ENCODE data around the gene CLEC3B. TPM values are rescaled to one million over a fixed set of nuclear protein-coding genes. Genes with fewer than 3 reads are reported as not detected.

CLEC3B gene
- total and polyA plus RNA-seq, 2 of the 8 experiments (the other 6 are each of a cell fraction or from before 2014, with no cell fraction given) = 0.32 TPM; not detected in 1

- no peak overlapping the region for H3K4me3 ChIP-seq (ENCODE audit: extremely low read depth in 1 of 4, insufficient read depth in 2 of 4, low read depth in 3 of 4, low read length in 4 of 4)
- H4K5ac ChIP-seq (ENCODE audit: insufficient read length, low read depth, low read length) = no peak overlapping the region
- WGBS, 2 experiments (ENCODE audit: extremely low coverage in 1 of 2, insufficient coverage in 1 of 2, insufficient read length in 1 of 2, insufficient replicate concordance in 2 of 2, low coverage in 1 of 2, low lambda C conversion rate in 2 of 2, missing lambda C conversion rate in 1 of 2) = 93% methylated on average over 1 of the region's 1 CpG; no CpG with 5 or more reads in 1 of the 2 experiments
- no peak overlapping the region for H3K18ac ChIP-seq (ENCODE audit: extremely low read depth, low read length)
- no peak overlapping the region for H3K27ac ChIP-seq (ENCODE audit: low read depth, low read length)
- no peak overlapping the region for H4K8ac ChIP-seq (ENCODE audit: extremely low read depth, insufficient read depth, low read length)
- H3K79me2 ChIP-seq (ENCODE audit: control insufficient read depth in 1 of 2, insufficient read depth in 2 of 2, low read length in 2 of 2) = no peaks in the 10 kb centered on the region
- H2AFZ ChIP-seq (ENCODE audit: low read length) = no peak overlapping the region
- ChIA-PET POLR2A (ENCODE audit: partially characterized antibody) (interaction anchor here (1.1 kb wide), 1 partner anchor 11 kb away, joined by 3 read pairs; no protein-coding TSS in a partner anchor), CTCF (ENCODE audit: partially characterized antibody) (interaction anchor here (0.5 to 4.1 kb wide), 4 partner anchors 10 to 261 kb away, joined by 4 to 23 read pairs (median 6); no protein-coding TSS in a partner anchor)
- no peaks in the 10 kb centered on the region for H4K20me1 ChIP-seq (replicated peaks in 1 of 2; ENCODE audit: control insufficient read depth in 1 of 2, insufficient read depth in 2 of 2, low read length in 2 of 2)
- FAIRE-seq (no peak), DNase-seq (ENCODE audit: low read depth in 1 of 2, low spot score in 2 of 2) (no peak)
- no peaks in the 10 kb centered on the region for H3K36me3 ChIP-seq (ENCODE audit: control insufficient read depth in 2 of 4, insufficient read depth in 4 of 4, low read length in 3 of 4)
- H3K27me3 ChIP-seq (replicated peaks in 1 of 4; ENCODE audit: control insufficient read depth in 3 of 4, extremely low read depth in 1 of 4, insufficient read depth in 3 of 4, low read length in 3 of 4) = peaks cover 0 to 4% (median 1%) of the 10 kb centered on the region in 4 experiments; a peak in 4 of 7 replicates
- H2BK20ac ChIP-seq (ENCODE audit: low read length) = no peak overlapping the region
- peaks cover 0 to 6% (median 2%) of the 10 kb centered on the region in 4 experiments; a peak in 3 of 7 replicates for H3K4me1 ChIP-seq (replicated peaks in 1 of 4; ENCODE audit: control insufficient read depth in 3 of 4, insufficient read depth in 4 of 4, low read length in 3 of 4)
- H3K23ac ChIP-seq (ENCODE audit: insufficient read length) = no peak overlapping the region
- no peak overlapping the region for H2AK5ac ChIP-seq (ENCODE audit: low read depth, low read length)
- H2BK12ac ChIP-seq (ENCODE audit: low read depth, low read length) = no peak overlapping the region
- no peak overlapping the region for H3K4ac ChIP-seq (replicated peaks; ENCODE audit: insufficient read length, low read depth, low read length)
- H3K14ac ChIP-seq (ENCODE audit: insufficient read length) = no peak overlapping the region
- no peaks in the 10 kb centered on the region for H3K23me2 ChIP-seq (ENCODE audit: low read depth, low read length)
- no peak overlapping the region for H4K91ac ChIP-seq (replicated peaks; ENCODE audit: insufficient read length, low read length)
- no peaks in the 10 kb centered on the region for H3K79me1 ChIP-seq (ENCODE audit: low read depth, low read length)
- no peak overlapping the region for H3K56ac ChIP-seq (replicated peaks; ENCODE audit: insufficient read length, low read depth, low read length)
- H3K4me2 ChIP-seq (ENCODE audit: insufficient read depth in 1 of 2, low read depth in 2 of 2, low read length in 2 of 2) = no peak overlapping the region
- H2BK5ac ChIP-seq (ENCODE audit: low read depth, low read length) = no peak overlapping the region
- no peak overlapping the region for H2BK120ac ChIP-seq (replicated peaks; ENCODE audit: low read depth, low read length)
- no peaks in the 10 kb centered on the region for H3K9me3 ChIP-seq (ENCODE audit: insufficient read depth in 2 of 2, low read depth in 1 of 2, low read length in 1 of 2)
- no peak overlapping the region for H3K9ac ChIP-seq (replicated peaks in 1 of 4; ENCODE audit: extremely low read depth in 1 of 4, low read depth in 3 of 4, low read length in 3 of 4)
- no peak overlapping the region for H2BK15ac ChIP-seq (ENCODE audit: low read length)
- no peak for TF ChIP-seq EZH2 (IDR thresholded peaks at IDR 0.05; ENCODE audit: low read depth, low read length, severe bottlenecking)
- TF ChIP-seq, protein P1, sequence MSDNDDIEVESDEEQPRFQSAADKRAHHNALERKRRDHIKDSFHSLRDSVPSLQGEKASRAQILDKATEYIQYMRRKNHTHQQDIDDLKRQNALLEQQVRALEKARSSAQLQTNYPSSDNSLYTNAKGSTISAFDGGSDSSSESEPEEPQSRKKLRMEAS (IDR thresholded peaks at IDR 0.05) = no peak
- TF ChIP-seq RBBP5 (IDR thresholded peaks at IDR 0.05; ENCODE audit: borderline replicate concordance, low read depth, low read length) = no peak
- no peak for TF ChIP-seq RAD21 (IDR thresholded peaks at IDR 0.05 in 1 of 2, conservative IDR thresholded peaks at IDR 0.05 in 1 of 2; ENCODE audit: low read depth in 2 of 2, low read length in 2 of 2)
- no peak for TF ChIP-seq CBX8 (IDR thresholded peaks at IDR 0.05; ENCODE audit: borderline replicate concordance, low read depth, low read length)
- TF ChIP-seq SP1 (IDR thresholded peaks at IDR 0.05; ENCODE audit: low read depth, low read length) = no peak
These were observed 39.2 kb downstream of the CLEC3B start for GRCh38 chr3:45065373-45065720.
